GM11168 (cell line): ENCODE results near the gene GRAMD1B.

ENCODE experiments used
- in situ Hi-C: fragments of 300-500 bp; cut with MboI; formaldehyde crosslinking; loops from one replicate; pipeline ENCODE4 v1.12.0; 2022; ENCODE audit warnings: low sequenced_read_pairs; ENCODE audit not compliant: unreplicated experiment

GRAMD1B gene

DNA sequence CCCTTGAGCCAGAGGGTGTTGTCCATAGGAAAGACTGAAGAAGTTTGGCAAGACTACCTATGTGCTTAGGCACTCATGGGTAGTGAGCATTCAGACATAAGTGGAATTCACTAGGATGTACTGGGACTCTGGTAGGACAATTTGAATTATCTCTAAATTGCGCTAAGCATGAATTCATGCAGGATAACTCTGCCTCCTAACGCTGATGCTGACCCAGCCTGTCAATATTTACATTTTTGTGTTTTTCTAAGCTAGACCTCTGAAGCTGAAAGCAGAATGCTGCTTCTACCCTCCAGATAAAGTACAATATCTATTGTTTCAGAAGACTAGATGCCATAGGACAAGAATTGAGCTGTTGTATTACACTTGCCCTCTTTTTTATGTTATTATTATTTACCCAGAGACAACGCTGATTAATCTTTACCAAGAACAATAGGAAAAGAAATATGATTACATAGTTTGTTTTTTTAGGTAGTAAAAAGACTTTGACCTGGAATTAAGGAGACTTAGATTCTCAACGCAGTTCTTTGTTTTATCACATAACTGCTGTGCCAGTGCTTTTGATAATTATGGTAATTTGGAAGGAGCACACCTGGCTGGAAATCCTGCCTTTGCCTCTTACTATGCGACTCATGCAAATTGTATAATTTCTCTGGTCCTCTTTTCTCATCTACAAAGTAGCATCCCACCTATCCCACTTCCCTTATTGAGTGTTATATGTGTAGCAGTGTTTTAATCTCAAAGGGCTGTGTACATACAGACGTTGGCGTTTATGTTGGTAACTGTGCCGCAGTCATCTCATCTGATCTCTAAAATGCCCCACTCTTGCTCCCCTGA is 21.2 kb upstream of the GRAMD1B start:
- in situ Hi-C loops, result no loop called here

DNA sequence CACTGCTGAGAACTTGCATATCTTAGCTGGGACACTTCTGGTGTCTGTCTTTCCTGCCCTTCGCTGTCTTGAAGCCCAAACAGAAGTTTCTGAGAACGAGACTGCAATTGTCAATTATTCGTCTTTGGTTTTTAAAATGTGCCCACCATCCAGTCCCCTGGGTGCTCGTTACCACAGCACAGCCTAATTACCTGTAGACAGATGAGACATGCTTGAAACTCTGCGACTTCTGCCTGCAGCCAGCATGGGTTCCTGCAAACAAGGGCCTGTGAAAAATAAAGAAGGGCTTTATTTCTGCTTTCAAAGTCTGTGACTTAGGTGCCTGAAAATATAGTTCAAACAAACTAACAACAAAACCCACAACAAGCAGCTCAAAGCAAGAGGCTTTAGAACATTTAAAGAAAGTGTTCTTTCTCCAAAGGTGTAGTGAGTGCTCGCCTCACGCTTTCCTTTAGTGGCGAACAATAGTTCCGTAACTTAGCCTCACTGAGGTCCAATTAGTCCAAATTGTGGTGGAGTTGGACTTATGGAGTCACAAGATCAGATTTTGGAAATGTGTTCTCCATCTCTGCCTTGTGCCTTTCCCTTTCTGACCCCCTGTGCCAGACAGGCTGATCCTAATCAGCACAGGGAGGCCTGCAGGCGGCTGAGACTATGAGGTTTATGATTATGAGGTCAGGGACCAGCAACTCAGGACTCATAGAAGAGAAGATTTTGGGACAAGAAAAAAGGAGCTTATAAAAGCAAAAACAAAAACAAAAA is 20.4 kb upstream of the GRAMD1B start:
- in situ Hi-C loops, result no loop called here

DNA sequence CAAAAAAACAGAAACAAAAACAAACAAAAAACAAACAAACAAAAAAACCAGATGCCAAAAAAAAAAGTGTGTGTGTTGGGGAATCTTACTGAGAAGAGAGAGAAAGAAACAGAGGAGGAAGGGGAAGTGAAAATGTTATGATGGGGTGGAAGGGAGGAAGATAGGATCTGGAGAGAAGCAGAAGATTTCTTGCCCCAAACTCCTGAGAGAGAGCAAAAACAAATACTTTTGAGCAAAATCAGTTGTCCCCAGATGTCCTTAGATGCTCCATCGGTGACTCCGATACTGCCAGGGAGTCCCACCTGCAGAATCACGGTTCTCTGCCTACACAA is 19.9 kb upstream of the GRAMD1B start:
- in situ Hi-C loops, result no loop called here

DNA sequence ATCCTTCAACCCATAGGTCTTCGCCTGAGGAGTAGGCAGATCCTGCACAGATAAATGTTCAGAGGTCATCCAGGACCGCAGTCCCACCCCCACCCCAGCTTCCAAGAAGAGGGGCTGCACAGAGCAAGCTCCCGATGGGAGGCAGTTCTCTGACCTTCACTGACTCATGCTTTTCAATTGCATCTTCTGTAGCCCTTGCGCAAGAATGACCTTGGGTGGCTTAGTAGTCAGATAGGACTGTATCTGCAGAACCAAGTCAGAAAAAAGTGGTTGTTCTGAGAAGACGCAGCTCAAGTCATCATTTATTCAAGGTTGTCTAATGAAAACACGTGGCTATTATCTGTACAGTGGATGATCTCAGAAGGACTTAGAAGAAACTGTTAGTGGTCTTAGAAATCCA is 16.4 kb upstream of the GRAMD1B start:
- in situ Hi-C loops, result no loop called here

DNA sequence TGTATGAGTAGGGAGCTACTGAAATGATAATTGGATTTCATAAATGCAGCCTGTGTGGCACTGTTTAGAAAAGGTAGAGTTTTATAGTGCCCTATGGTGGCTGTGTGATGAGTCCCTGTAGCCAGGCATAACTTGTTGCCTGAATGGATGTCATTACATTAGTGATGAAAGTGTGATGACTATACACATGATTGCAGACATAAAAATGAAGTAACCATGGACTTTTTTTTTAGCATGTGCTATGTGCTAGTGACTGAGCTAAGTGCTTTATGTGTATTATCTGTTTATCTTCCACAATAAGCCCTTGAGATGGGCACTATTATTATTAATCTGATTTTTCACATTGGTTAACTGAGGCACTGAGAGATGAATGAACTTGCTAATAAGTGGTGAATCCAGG is 13.5 kb upstream of the GRAMD1B start:
- in situ Hi-C loops, result no loop called here

DNA sequence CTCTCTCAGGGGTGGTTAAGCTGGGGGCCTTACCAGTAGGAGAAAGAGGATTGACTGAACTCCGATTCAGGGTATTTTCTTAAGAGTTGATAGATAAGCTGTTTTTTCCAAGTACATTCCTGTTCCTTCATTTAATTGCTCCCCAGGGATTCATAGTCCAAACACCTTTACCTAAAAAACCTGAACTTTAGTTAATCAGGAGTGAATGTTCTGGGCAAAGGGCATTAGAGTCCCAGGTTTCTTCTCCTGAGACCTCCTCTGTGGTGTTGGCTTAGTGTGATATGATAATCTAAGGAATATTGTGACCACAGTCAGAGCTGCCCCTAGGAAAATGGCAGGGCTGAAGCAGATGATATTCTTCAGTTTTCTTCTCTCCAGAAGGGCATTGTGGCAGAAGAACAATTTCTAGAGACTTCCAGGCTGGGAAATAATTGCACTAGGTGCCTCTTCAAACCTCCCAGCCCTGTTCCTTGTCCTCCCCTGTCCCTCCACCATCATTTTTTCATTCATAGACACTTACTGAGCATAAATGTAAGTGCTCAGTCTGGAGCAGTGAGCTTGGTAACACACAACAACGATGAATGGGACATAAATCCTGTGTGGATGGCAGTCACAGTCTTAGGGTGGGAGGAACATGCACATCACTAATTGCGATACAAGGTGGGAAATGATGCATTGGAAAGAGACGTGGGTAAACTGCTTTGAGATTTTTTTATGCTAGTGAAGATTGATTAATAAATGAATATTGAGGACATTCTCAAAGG is 11.5 kb upstream of the GRAMD1B start:
- in situ Hi-C loops, result no loop called here

DNA sequence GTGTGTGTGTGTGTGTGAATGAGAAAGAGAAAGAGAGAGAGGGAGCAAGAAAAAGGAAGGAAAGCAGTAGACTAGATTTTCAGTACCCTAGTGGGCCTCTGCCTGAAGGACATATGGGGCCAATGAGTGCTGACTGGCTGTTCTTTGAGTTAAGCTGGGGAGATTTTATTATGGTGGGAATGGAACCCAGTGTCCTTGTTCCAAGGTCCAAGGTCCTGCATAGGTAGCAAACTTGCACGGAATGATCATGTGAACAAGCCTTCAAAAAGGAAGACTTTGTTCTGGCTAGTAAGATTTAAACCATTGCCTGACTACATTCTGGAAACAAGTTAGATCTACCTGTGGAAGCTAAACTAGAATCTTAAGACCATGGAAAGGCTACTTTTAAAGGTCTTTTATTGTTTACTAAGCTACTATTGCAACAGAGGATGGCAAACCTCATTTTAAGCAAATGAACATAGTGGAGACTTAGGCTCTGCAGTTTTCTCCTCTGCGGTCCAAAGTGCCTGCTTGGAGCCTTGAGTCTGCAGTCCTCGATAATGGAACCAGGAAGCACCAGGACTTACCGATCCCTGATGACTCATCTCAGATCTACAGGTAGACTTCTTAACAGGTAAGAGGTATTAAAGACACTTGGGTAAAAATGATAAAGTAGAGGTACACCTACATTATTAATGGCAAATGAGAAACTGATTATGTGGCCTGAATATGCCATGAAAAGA is 10.2 kb upstream of the GRAMD1B start:
- in situ Hi-C loops, result no loop called here

DNA sequence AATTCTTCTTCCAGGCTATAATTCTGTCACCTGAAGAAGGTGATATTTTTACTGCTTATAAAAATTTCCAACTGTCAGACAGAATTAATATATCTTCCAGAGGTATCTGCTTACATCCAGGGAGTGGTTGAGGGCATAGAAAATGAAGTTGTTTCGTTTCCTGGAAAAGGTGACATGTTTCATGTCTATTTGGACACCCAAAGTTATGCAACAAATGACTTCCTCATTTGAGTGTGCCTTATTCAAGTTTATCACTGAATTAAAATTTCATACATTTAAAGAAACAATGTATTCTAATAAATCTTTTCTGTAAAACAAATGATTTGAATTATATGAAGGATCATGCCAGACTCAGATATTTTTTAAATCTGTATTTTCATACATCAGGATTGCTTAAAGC is 8.5 kb upstream of the GRAMD1B start:
- in situ Hi-C loops, result no loop called here

DNA sequence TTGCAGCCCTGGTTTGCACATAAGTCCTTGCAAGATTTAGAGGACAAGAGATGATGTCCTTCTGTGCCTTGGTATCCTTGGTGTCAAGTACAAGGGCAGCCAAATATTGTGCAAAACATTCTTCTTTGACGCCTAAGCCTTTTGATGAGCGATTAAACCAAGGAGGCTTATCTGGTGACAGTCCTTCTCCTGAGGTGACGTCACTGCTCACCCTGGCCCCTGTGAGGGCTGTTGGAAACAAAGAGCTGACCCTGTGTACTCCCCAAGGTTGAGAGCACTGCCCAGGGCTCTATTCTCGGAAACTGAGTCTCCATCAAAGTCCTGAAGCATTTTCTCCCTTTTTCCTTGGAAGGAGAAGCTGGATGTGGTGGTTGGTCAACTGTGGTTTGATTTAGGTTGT is 4.7 kb upstream of the GRAMD1B start:
- in situ Hi-C loops, result no loop called here

DNA sequence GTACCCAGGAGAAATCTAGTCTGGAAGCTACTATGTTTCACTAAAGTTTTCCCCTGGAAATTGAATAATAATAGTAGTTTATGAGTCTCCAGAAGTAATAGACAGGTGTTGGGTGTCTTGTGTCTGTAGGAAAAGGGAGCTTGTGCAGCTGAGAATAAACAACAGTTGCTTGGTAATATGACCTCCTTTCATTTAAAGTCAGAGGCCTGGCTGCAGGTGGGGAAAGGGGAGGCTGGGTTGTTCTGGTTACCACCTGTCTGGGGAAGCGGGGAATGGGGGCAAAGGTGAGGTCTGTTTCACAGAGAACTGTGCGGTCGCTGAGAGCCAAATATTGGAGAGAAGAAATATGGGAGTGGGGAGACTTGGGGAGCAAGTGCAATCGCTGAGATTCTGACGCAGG is 3.3 kb upstream of the GRAMD1B start:
- in situ Hi-C loops, result no loop called here

DNA sequence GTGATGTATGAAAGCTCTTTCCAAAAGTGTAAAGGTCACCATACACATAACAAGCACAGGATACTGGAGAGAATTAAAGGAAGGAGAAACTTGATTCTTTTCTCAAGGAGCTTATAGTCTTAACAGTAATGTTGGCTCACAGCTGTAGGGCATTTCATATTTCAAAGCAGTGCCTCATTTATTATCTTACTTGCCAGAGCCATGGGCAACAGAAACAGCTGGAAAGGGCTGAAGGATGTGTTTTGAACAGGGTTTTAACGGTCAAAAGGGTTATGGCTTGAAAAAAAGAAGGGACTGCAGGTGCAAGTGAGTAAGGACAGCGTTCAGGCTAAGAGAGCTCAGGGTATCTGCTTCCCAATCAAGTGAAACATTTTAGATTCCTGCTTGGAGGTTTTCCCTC is 2.7 kb upstream of the GRAMD1B start:
- in situ Hi-C loops, result no loop called here

DNA sequence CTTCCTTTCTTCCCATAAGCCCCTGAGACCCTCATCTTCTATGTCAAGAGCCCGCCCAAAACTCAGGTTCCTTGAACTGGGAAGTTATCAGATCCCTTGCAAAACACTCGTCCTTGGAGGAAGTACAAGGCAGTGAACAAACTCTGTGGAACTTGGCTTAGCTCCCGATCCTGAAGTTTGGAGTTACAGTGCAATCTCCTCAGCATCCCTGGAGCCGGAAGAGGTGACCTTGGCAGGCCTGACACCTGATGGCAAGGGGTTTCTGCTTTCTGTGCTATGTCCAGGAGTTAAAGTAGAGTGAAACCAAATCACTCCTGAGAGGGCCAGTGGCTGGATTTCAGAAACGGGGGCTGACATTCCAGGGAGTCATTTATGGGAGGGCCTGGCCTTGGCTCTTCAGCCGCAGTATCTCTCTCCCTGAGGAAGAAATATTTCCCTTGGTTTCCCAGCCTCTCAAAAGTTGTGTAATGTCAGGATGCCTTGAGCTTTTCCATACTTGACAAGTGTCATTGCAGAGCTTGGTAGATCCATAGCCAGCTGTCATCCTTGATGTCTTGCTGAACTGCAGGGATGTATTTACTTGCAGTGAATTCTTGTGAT is 1.9 kb upstream of the GRAMD1B start:
- in situ Hi-C loops, result no loop called here

DNA sequence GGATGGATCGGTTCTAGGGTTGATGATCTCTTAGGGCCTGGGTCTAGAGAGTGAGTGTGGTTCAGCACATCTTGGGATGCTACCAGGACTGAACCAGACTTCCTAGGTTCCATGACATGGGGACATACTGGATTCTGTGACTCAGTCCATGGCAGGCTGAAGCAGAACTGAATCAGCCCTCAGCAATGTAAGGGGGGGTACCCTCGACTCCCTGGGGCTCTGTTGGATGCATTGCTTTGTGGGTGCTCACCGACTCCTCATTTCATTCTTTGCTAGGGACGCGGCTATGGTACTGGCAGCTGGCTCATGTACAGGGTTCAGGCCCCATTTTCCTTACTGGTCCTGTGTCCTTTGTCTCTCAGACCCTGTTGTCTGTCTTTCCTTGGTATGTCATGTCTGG is 733 bp upstream of the GRAMD1B start:
- in situ Hi-C loops, result no loop called here

DNA sequence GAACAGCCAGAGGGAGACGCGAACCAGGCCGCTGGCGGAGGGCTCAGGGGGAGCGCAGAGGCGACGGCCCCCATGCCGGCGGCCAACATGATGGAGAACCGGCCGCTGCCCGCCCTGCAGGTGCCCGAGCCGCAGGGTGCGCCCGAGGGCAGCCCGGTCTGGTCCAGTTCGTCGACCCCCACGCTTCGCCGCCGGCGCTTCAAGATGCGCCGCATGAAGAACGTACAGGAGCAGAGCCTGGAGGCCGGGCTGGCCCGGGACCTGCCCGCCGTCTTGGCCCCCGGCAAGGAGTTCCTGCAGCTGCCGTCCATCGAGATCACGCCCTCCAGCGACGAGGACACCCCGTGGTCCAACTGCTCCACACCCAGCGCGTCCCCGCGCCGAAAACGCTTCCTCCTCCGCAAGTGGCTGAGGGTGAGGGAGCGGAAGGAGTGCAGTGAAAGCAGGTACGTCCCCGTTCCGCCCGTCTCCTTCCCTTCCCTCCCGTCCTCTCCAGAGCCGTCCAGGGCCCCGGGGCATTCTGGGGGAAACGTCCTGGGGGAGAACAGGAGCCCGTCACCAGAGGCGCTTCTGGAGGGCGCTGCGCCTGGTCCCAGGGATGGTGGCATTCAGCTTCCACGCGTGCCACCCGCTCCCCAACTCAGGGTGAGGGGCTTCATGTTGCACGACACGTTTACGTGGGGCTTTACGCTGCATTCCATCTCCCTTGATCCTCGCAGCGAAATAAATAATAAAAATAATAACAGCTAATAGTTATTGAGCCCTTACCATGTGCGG is 840 bp downstream of the GRAMD1B start:
- in situ Hi-C loops, result no loop called here

DNA sequence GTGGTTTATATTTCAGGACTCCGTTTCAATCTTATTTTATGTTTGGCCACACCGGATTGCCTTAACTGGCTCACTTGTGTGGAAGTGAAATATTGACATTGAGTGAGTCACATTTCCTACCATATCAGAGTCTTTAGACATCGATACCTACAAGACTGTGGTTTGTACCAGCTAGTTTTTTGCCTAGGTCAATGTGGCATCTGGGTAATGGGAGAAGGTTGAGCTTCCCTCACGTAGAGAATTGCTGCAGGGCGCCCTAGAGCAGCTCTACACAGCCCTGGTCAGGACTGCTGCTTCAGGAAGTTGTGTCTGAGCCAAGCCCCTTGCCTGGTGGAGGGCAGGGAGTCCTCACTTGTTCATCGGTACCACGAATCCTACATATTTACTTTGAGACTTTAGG is 1.6 kb downstream of the GRAMD1B start:
- in situ Hi-C loops, result no loop called here

DNA sequence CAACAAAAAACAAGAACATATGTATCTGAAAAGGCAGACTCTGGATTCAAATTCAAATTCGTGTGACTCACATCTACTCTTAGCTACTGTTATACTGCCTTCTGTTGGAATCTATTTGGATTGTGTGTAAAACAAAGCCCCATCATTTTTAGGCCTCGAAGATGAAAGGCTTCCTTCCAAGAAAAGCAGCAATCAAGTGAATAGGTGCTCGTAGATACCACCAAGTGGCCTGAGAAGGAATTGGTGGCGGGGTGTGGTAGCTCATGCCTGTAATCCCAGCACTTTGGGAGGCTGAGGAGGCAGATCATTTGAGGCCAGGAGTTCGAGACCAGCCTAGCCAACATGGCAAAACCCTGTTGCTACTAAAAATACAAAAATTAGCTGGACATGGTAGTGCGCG is 4.2 kb downstream of the GRAMD1B start:
- in situ Hi-C loops, result no loop called here

DNA sequence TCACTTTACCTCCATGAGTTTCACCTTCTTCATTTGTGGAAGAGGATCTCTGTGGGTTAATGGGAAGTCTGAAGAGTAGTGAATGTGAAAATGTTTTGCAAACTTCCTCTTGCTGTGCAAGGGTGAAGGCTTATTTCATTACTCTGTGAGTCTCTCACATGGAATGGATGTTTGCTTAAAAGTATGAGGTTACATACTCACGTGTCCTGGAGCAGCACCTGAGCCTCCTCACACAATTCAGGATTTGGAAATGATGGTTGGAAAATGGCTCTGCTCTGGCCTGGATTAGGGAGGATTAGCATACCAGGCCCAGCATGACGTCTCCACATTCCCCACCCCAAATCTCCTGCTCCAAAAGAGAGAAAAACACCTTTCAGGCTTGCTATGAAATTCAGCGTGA is 4.8 kb downstream of the GRAMD1B start:
- in situ Hi-C loops, result no loop called here

DNA sequence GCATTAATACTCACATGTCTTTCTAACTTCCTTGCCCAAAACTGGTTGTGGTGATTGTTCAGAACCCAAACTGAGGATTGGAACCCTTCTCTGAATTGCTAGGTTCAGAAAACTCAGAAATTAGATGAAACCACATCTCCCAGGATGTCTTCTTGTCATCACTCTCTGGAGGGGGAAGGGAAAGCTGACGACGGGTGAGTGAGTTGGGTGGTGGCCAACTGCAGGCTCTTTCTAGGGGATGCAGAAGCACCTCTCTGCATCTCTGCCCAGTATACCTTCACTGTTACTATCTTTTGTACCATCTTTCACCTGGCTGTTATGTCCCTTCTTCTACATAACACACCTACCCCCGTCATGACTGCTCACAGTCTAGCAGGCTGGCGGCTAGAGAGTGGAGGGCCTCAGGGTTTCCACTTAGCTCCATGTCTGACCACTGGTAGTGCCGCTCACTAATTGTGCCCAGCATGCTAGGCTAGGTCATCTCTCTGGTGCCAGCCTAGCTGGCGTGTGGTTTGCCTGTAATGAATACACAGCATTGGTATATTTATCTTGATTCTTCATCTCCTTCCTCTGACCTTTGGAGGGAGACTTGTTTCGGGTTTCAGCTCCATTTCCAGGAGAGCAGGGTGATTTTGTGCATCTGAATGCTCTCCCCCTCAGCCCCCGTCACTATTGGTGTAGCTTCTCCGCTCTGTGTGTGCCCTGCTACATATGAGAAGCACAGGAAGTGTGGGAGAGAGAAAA is 7.3 kb downstream of the GRAMD1B start:
- in situ Hi-C loops, result no loop called here

DNA sequence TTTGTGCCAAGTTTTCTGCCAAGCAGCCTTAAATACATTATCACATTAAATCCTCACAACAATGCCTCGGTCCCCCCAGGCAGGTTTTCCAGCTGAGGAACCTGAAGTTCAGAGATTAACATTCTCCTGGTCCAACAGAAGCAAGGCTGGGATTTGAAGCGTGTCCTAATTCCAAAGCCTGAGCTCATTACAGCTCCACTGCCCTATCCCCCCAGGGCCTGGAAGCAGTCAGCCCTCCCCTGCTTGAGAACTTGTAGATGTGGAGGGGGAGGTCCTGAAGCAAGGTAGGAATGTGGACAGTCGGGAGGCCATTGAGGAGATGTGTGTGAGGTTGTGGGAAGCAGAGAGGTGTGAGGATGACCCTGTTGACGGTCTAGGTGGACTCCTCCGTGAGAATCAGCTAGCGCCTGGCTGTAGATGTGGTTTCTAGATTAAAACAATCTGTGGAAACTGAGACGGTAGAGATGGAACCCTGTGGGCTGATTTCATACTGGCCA is 8.1 kb downstream of the GRAMD1B start:
- in situ Hi-C loops, result no loop called here
